ENCODE results near the gene KRTAP4-3. TPM values are rescaled to one million over a fixed set of nuclear protein-coding genes. Genes with fewer than 3 reads are reported as not detected.
"Not testable (repeated sequence)": the region's sequence is repeated elsewhere in the genome, so short reads cannot be mapped to it uniquely, and the experiment has no call there.

The KRTAP4-3 gene
- total RNA-seq, 1 donor = not detected

DNA sequence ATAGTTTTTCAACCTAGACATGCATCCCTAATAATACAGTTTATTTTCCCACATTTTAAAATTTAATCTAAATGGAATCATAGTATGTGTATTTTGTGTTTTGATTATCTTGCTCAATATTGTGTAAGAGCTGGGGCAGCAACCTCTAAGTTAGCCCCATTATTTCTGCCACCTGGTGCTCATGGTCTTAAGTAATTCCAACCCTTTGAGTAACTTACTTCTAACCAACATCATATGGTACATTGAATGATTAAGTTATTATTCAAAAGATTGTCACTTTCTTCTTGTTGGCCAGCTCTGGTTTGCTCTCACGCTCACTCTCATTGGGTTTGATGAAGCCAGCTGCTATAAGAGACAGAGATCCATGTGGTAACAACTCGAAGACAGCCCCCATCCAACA, 3.9 kb upstream of the KRTAP4-3 start:
- no peak overlapping the region for H3K4me2 ChIP-seq (ENCODE audit: insufficient read depth, low read length)
- no peaks in the 10 kb centered on the region for H3K27me3 ChIP-seq (ENCODE audit: insufficient read depth, low read length)
- no peaks in the 10 kb centered on the region for H3K79me2 ChIP-seq (ENCODE audit: insufficient read depth, low read length)
- DNase-seq (ENCODE audit: insufficient read length, low spot score, missing footprints) = no peak
- H3K9me3 ChIP-seq (ENCODE audit: low read depth, low read length) = no peaks in the 10 kb centered on the region
- H3K36me3 ChIP-seq (ENCODE audit: insufficient read depth, low read length) = no peaks in the 10 kb centered on the region
- no peaks in the 10 kb centered on the region for H4K20me1 ChIP-seq (ENCODE audit: insufficient read depth, low read length)
- TF ChIP-seq, protein P1, sequence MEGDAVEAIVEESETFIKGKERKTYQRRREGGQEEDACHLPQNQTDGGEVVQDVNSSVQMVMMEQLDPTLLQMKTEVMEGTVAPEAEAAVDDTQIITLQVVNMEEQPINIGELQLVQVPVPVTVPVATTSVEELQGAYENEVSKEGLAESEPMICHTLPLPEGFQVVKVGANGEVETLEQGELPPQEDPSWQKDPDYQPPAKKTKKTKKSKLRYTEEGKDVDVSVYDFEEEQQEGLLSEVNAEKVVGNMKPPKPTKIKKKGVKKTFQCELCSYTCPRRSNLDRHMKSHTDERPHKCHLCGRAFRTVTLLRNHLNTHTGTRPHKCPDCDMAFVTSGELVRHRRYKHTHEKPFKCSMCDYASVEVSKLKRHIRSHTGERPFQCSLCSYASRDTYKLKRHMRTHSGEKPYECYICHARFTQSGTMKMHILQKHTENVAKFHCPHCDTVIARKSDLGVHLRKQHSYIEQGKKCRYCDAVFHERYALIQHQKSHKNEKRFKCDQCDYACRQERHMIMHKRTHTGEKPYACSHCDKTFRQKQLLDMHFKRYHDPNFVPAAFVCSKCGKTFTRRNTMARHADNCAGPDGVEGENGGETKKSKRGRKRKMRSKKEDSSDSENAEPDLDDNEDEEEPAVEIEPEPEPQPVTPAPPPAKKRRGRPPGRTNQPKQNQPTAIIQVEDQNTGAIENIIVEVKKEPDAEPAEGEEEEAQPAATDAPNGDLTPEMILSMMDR (IDR thresholded peaks at IDR 0.05; ENCODE audit: extremely low read depth, low read depth, low read length) = no peak
- H3K27ac ChIP-seq (ENCODE audit: low read depth, low read length) = no peak overlapping the region
- H2AFZ ChIP-seq (ENCODE audit: low read length) = no peak overlapping the region
- H3K4me1 ChIP-seq (ENCODE audit: insufficient read depth, low read length) = no peaks in the 10 kb centered on the region
- H3K4me3 ChIP-seq (ENCODE audit: insufficient read depth, low read length) = no peak overlapping the region

DNA sequence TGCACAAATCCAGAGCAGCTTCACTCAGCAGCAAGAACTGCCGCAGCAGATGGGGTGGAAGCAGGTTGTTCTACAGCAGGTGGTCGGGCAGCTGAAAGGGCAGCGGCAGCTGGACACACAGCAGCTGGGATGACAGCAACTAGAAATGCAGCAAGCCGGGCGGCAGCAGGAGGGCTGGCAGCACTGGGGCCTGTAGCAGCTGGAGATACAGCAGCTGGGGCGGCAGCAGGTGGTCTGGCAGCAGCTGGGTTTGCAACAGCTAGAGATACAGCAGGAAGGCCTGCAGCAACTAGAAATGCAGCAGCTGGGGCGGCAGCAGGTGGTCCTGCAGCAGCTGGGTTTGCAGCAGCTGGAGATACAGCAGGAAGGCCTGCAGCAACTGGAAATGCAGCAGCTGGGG, 460 bp downstream of the KRTAP4-3 start:
- Histone ChIP-seq H4K20me1 (ENCODE audit: insufficient read depth, low read length) (no peaks in the 10 kb centered on the region), H3K9me3 (ENCODE audit: low read depth, low read length) (no peaks in the 10 kb centered on the region), H3K4me2 (ENCODE audit: insufficient read depth, low read length) (no peak overlapping the region), H3K4me1 (ENCODE audit: insufficient read depth, low read length) (no peaks in the 10 kb centered on the region), H2AFZ (ENCODE audit: low read length) (no peak overlapping the region), H3K79me2 (ENCODE audit: insufficient read depth, low read length) (no peaks in the 10 kb centered on the region), H3K27me3 (ENCODE audit: insufficient read depth, low read length) (no peaks in the 10 kb centered on the region), H3K4me3 (ENCODE audit: insufficient read depth, low read length) (no peak overlapping the region), H3K36me3 (ENCODE audit: insufficient read depth, low read length) (no peaks in the 10 kb centered on the region), H3K27ac (ENCODE audit: low read depth, low read length) (no peak overlapping the region)
- no peak for DNase-seq (ENCODE audit: insufficient read length, low spot score, missing footprints)
- TF ChIP-seq, protein P1 (IDR thresholded peaks at IDR 0.05; ENCODE audit: extremely low read depth, low read depth, low read length) = no peak

DNA sequence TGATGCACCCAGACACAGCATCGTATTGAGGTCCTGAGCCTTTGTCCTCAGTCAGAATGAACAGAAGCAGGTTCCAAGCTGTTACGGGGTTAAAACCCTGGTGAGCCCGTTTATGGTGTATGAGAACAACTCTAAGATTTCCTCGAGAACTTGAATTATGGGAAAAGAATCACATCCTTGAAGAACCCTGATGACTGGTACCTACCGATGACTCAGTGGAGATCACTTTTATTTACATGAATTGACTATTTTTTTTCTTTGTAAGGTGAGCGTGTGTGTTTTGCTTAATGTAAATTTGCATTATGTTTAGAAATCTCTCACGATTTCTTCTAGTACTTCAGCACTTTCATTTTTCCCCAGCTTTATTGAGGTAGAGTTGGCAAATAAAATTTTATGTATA, 4.2 kb downstream of the KRTAP4-3 start:
- H4K20me1 ChIP-seq (ENCODE audit: insufficient read depth, low read length) = no peaks in the 10 kb centered on the region
- H3K36me3 ChIP-seq (ENCODE audit: insufficient read depth, low read length) = no peaks in the 10 kb centered on the region
- no peaks in the 10 kb centered on the region for H3K27me3 ChIP-seq (ENCODE audit: insufficient read depth, low read length)
- no peaks in the 10 kb centered on the region for H3K4me1 ChIP-seq (ENCODE audit: insufficient read depth, low read length)
- H2AFZ ChIP-seq (ENCODE audit: low read length) = peak overlapping the region; percentile 2
- peak overlapping the region; percentile 6 for H3K4me2 ChIP-seq (ENCODE audit: insufficient read depth, low read length)
- H3K27ac ChIP-seq (ENCODE audit: low read depth, low read length) = no peak overlapping the region
- no peaks in the 10 kb centered on the region for H3K9me3 ChIP-seq (ENCODE audit: low read depth, low read length)
- no peak overlapping the region for H3K4me3 ChIP-seq (ENCODE audit: insufficient read depth, low read length)
- no peaks in the 10 kb centered on the region for H3K79me2 ChIP-seq (ENCODE audit: insufficient read depth, low read length)
- peak; percentile 37 for DNase-seq (ENCODE audit: insufficient read length, low spot score, missing footprints)
- TF ChIP-seq, protein P1 (IDR thresholded peaks at IDR 0.05; ENCODE audit: extremely low read depth, low read depth, low read length) = no peak

GRCh38 chr17:41160648-41161047, 7.4 kb downstream of the KRTAP4-3 start, which contains the start of gene KRTAP4-4:
TSS of gene KRTAP4-4 (minus strand) at chr17:41160748. CDS start at chr17:41160691, 57 bp downstream.
- no peak for DNase-seq (ENCODE audit: insufficient read length, low spot score, missing footprints)
- Histone ChIP-seq H3K9me3 (ENCODE audit: low read depth, low read length) (no peaks in the 10 kb centered on the region), H3K4me3 (ENCODE audit: insufficient read depth, low read length) (no peak within 1 kb of the TSS), H3K27me3 (ENCODE audit: insufficient read depth, low read length) (no peaks in the 10 kb centered on the region), H3K36me3 (ENCODE audit: insufficient read depth, low read length) (no peaks in the 10 kb centered on the region), H3K27ac (ENCODE audit: low read depth, low read length) (no peak within 1 kb of the TSS), H3K4me1 (ENCODE audit: insufficient read depth, low read length) (no peaks in the 10 kb centered on the region), H3K4me2 (ENCODE audit: insufficient read depth, low read length) (no peak within 1 kb of the TSS), H2AFZ (ENCODE audit: low read length) (no peak within 1 kb of the TSS), H4K20me1 (ENCODE audit: insufficient read depth, low read length) (no peaks in the 10 kb centered on the region), H3K79me2 (ENCODE audit: insufficient read depth, low read length) (no peaks in the 10 kb centered on the region)
- TF ChIP-seq, protein P1 (IDR thresholded peaks at IDR 0.05; ENCODE audit: extremely low read depth, low read depth, low read length) = no peak

DNA sequence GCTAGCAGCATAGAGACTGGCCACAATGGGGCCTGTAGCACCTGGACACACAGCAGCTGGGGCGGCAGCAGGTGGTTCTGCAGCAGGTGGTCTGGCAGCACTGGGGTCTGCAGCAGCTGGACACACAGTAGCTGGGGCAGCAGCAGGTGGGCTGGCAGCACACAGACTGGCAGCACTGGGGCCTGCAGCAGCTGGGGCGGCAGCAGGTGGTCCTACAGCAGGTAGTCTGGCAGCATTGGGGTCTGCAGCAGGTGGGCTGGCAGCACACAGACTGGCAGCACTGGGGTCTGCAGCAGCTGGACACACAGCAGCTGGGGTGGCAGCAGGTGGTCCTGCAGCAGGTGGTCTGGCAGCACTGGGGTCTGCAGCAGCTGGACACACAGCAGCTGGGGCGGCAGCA, 7.8 kb downstream of the KRTAP4-3 start:
- not testable (repeated sequence) for H3K4me3 ChIP-seq (ENCODE audit: insufficient read depth, low read length); H4K20me1 ChIP-seq (ENCODE audit: insufficient read depth, low read length); H3K27me3 ChIP-seq (ENCODE audit: insufficient read depth, low read length); H3K9me3 ChIP-seq (ENCODE audit: low read depth, low read length); H3K36me3 ChIP-seq (ENCODE audit: insufficient read depth, low read length); H3K4me2 ChIP-seq (ENCODE audit: insufficient read depth, low read length); H3K4me1 ChIP-seq (ENCODE audit: insufficient read depth, low read length); H2AFZ ChIP-seq (ENCODE audit: low read length); DNase-seq (ENCODE audit: insufficient read length, low spot score, missing footprints); H3K79me2 ChIP-seq (ENCODE audit: insufficient read depth, low read length); H3K27ac ChIP-seq (ENCODE audit: low read depth, low read length)

All from osteoblast (primary cell).